Fibroblast of lung (primary cell): Measurements from ENCODE around the gene AHSP. TPM values are rescaled to one million over a fixed set of nuclear protein-coding genes. Genes with fewer than 3 reads are reported as not detected.
A peak's percentile ranks its signal among the peaks of the same experiment; 100 is the strongest.

ENCODE experiments used
- DNase-seq, 2 donors: peaks; one replicate each; pipeline versions ENCODE4 v3.0.0 to v3.0.0-alpha.2; 2010; ENCODE audit warnings: low read depth in 2 of 2
- H2AFZ ChIP-seq: 2 replicates; pipeline ENCODE4 v1.5.1; 2012; ENCODE audit warnings: low read length, control low read depth, inconsistent platforms
- H3K27ac ChIP-seq: 2 replicates; pipeline ENCODE4 v1.5.1; 2011; ENCODE audit warnings: low read length, control low read depth; ENCODE audit not compliant: insufficient read depth
- H3K27me3 ChIP-seq: 2 replicates; pipeline ENCODE4 v1.5.1; 2011; ENCODE audit warnings: mild to moderate bottlenecking, low read length; ENCODE audit not compliant: control insufficient read depth, insufficient read depth
- H3K36me3 ChIP-seq: 2 replicates; pipeline ENCODE4 v1.5.1; 2011; ENCODE audit warnings: low read length; ENCODE audit not compliant: control insufficient read depth, insufficient read depth
- H3K4me1 ChIP-seq: 2 replicates; pipeline ENCODE4 v1.5.1; 2011; ENCODE audit warnings: low read length; ENCODE audit not compliant: control insufficient read depth, insufficient read depth; ENCODE audit errors: extremely low read depth
- H3K4me2 ChIP-seq: 2 replicates; pipeline ENCODE4 v1.5.1; 2011; ENCODE audit warnings: low read length, control low read depth; ENCODE audit not compliant: insufficient read depth; ENCODE audit errors: extremely low read depth
- H3K4me3 ChIP-seq, 4 experiments: fragments of 200-600 bp in 1 of 4; sonication (generic) in 1 of 4; replicated peaks in 1 of 4; 2 replicates each; pipeline ENCODE4 v1.5.1; 2011 to 2016; ENCODE audit warnings: low read length in 4 of 4, low read depth in 3 of 4, mild to moderate bottlenecking in 3 of 4, control low read depth in 2 of 4, inconsistent platforms in 1 of 4, mixed read lengths in 1 of 4; ENCODE audit not compliant: insufficient read depth in 1 of 4; ENCODE audit errors: control extremely low read depth in 1 of 4
- H3K79me2 ChIP-seq: 2 replicates; pipeline ENCODE4 v1.5.1; 2012; ENCODE audit warnings: mild to moderate bottlenecking, low read length, inconsistent platforms; ENCODE audit not compliant: control insufficient read depth, insufficient read depth
- H3K9ac ChIP-seq: 2 replicates; pipeline ENCODE4 v1.5.1; 2011; ENCODE audit warnings: mild to moderate bottlenecking, low read length, control low read depth; ENCODE audit not compliant: insufficient read depth
- H3K9me3 ChIP-seq: 2 replicates; pipeline ENCODE4 v1.5.1; 2012; ENCODE audit warnings: low read depth, low read length; ENCODE audit not compliant: control insufficient read depth, insufficient read depth
- H4K20me1 ChIP-seq: 2 replicates; pipeline ENCODE4 v1.5.1; 2011; ENCODE audit warnings: low read length; ENCODE audit not compliant: control insufficient read depth, insufficient read depth; ENCODE audit errors: extremely low read depth
- CTCF ChIP-seq, 2 donors: IDR thresholded peaks in 1 of 2; conservative IDR thresholded peaks in 1 of 2; 1 replicate in 1 of 2; 2 replicates in 1 of 2; pipeline ENCODE4 v1.5.1; 2011 to 2012; ENCODE audit warnings: low read length in 2 of 2, control low read depth in 1 of 2, inconsistent platforms in 1 of 2, low read depth in 1 of 2, mild to moderate bottlenecking in 1 of 2
- EZH2 ChIP-seq: IDR thresholded peaks from 2 replicates; pipeline ENCODE4 v1.5.1; 2012; ENCODE audit warnings: low read length, control low read depth, mild to moderate bottlenecking; ENCODE audit errors: missing control alignments
- polyA plus RNA-seq, 2 donors: library from polyadenylated mRNA; depleted of rRNA in 1 of 2; stranded (reverse) in 1 of 2; unstranded in 1 of 2; fragments of >200 nt; gene quantifications; 2 replicates each; pipeline ENCODE4 v1.2.1, GENCODE V29; 2011 to 2012; ENCODE audit warnings: missing spikeins in 1 of 2
- total RNA-seq: library from RNA; depleted of rRNA; stranded (reverse); fragments of >200 nt; gene quantifications from 2 replicates; pipeline ENCODE4 v1.2.1, GENCODE V29; 2014

AHSP gene
- total and polyA plus RNA-seq, 2 donors (not counting 1 experiment from before 2014, with no cell fraction given) = not detected

- H3K27ac ChIP-seq = no peak overlapping the region
- no peak overlapping the region for H2AFZ ChIP-seq
- DNase-seq = peak in 1 of 2 donors; percentile 45
- no peaks in the 10 kb centered on the region for H4K20me1 ChIP-seq
- no peak for TF ChIP-seq CTCF (conservative IDR thresholded peaks at IDR 0.05 in 1 of 2, IDR thresholded peaks at IDR 0.05 in 1 of 2; ENCODE audit: low read depth in 1 of 2, low read length in 2 of 2)
- no peak for TF ChIP-seq EZH2
- no peak overlapping the region for H3K9ac ChIP-seq
- H3K27me3 ChIP-seq = peaks cover 11% of the 10 kb centered on the region
- peaks cover 9% of the 10 kb centered on the region for H3K4me1 ChIP-seq
- no peaks in the 10 kb centered on the region for H3K79me2 ChIP-seq
- H3K36me3 ChIP-seq = no peaks in the 10 kb centered on the region
- no peak overlapping the region for H3K4me2 ChIP-seq
- H3K4me3 ChIP-seq = no peak overlapping the region
- no peaks in the 10 kb centered on the region for H3K9me3 ChIP-seq
Observed at GRCh38 chr16:31484491-31485171, 43.1 kb upstream of the AHSP start.

DNA sequence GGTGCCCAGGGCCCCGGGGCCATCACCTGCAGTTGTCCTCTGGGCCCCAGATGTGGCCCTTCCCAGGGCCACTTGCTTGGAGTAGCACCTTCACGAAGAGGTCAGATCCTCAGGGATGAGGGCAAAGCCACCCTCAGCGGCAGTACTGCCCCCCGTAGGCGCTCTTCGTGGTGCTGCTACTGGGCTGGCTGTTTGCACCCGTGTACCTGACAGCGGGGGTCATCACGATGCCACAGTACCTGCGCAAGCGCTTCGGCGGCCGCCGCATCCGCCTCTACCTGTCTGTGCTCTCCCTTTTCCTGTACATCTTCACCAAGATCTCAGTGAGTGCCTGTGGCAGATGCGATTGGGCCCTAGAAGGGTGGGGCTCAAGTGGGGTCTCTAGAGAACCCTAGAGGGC is 42.1 kb upstream of the AHSP start:
- DNase-seq = no peak
- H3K4me3 ChIP-seq = no peak overlapping the region
- peaks cover 9% of the 10 kb centered on the region for H3K4me1 ChIP-seq
- H3K4me2 ChIP-seq = no peak overlapping the region
- H3K36me3 ChIP-seq = peaks cover 4% of the 10 kb centered on the region
- no peak overlapping the region for H3K27ac ChIP-seq
- peaks cover 11% of the 10 kb centered on the region for H3K27me3 ChIP-seq
- H3K9ac ChIP-seq = no peak overlapping the region
- no peak overlapping the region for H2AFZ ChIP-seq
- no peaks in the 10 kb centered on the region for H3K9me3 ChIP-seq
- H4K20me1 ChIP-seq = no peaks in the 10 kb centered on the region
- no peaks in the 10 kb centered on the region for H3K79me2 ChIP-seq
- TF ChIP-seq EZH2 (no peak), CTCF (conservative IDR thresholded peaks at IDR 0.05 in 1 of 2, IDR thresholded peaks at IDR 0.05 in 1 of 2; ENCODE audit: low read depth in 1 of 2, low read length in 2 of 2) (no peak)

GRCh38 chr16:31486045-31486444 is 41.7 kb upstream of the AHSP start:
- Histone ChIP-seq H3K4me2 (no peak overlapping the region), H3K4me1 (peaks cover 9% of the 10 kb centered on the region), H3K27me3 (peaks cover 11% of the 10 kb centered on the region), H3K4me3 (no peak overlapping the region), H4K20me1 (no peaks in the 10 kb centered on the region), H3K27ac (no peak overlapping the region), H3K36me3 (peaks cover 4% of the 10 kb centered on the region), H3K9me3 (no peaks in the 10 kb centered on the region), H3K9ac (no peak overlapping the region), H2AFZ (no peak overlapping the region), H3K79me2 (no peaks in the 10 kb centered on the region)
- no peak for DNase-seq
- no peak for TF ChIP-seq EZH2
- TF ChIP-seq CTCF (conservative IDR thresholded peaks at IDR 0.05 in 1 of 2, IDR thresholded peaks at IDR 0.05 in 1 of 2; ENCODE audit: low read depth in 1 of 2, low read length in 2 of 2) = no peak
